HG03469 (cell line): ENCODE results near the gene FSCN2.

ENCODE experiments used
- ATAC-seq: cut with Tn5 transposase; IDR thresholded peaks from one replicate; pipeline ENCODE4 v1.9.1; 2021; ENCODE audit warnings: mild to moderate bottlenecking, moderate library complexity, moderate number of reproducible peaks; ENCODE audit not compliant: unreplicated experiment

The FSCN2 gene, protein sequence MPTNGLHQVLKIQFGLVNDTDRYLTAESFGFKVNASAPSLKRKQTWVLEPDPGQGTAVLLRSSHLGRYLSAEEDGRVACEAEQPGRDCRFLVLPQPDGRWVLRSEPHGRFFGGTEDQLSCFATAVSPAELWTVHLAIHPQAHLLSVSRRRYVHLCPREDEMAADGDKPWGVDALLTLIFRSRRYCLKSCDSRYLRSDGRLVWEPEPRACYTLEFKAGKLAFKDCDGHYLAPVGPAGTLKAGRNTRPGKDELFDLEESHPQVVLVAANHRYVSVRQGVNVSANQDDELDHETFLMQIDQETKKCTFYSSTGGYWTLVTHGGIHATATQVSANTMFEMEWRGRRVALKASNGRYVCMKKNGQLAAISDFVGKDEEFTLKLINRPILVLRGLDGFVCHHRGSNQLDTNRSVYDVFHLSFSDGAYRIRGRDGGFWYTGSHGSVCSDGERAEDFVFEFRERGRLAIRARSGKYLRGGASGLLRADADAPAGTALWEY

DNA sequence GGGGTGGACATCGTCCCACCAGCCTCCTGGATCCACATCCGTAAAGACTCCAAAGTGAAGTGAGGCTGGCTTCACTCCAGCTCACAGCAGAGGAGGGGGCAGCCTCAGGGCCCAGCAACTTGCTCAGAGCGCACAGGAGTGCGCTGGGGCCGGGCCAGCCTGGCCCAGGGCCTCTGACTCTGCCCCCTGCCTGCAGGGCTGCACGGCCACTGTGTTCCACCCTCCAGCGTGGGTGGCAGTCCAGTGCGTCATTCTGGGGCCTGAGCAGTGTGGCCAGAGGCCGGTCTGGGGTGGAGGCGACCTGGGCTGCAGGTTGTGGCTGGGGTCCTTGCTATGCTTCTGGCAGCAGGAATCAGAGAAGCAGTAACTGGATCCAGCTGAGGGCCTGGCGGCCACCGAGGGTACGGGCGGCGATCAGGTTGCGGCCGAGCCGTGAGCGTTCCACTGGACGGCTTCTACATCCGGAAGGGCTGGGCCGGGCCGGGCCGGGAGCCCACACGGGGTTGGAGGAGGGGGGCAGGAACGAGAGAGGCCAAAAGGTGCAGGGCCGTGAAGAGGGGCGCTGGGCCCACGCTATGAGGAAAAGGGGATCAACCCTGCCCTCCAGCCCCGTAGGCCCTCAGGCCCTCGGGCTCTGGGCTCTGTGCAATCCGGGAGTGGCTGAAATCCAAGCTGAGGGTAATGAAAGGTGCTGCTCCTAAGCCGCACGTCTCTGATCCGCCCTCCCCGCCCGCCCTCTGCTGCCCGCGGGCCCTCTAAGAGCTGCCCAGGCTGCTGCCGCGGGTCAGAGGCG, at the start of gene FSCN2:
Gene FSCN2, plus strand, starts transcription at position 787 of the 793 bp plus-strand sequence. CDS start 155 bp downstream, outside the sequence.
- ATAC-seq, result no peak

DNA sequence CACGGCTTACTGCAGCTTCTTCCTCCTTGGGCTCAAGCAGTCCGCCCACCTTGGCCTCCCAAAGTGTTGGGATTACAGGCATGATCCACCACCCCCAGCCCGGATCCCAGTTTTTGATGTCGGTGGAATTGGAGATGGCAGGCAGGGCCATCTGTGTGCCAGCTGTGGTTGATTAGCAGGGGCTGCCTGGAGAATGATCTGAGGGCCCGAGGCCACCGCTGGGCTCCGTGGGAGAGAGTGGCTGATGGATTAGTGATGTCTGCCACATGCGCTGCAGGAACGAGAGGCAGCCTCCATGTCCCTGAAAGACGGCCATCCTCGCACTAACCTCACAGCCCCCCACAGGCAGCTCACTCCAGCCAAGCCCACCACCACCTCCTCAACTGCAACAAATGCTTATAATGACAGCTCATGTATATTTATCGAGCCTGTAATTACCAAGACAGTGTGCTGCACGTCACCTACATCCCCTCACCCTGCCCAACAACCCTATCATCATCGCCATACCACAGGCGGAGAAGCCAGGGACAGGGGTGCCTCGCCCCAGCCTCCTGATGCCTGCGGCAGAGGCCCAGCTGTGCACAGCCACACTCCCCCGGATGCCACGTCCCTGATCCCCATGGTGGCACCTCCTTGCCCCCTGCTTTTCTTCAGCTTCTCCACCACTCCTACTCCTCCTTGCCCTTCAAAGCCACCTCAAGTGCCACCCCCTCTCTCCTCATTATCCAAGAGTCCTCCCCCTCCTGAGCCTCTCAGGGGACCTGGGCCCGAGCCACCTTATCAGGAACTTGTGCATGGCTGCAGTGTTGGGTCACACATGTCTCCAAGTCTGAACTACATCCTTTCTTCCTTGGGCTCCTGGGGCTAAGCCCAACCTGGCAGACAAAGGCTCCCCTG, 48.8 kb upstream of the FSCN2 start:
- no peak for ATAC-seq

DNA sequence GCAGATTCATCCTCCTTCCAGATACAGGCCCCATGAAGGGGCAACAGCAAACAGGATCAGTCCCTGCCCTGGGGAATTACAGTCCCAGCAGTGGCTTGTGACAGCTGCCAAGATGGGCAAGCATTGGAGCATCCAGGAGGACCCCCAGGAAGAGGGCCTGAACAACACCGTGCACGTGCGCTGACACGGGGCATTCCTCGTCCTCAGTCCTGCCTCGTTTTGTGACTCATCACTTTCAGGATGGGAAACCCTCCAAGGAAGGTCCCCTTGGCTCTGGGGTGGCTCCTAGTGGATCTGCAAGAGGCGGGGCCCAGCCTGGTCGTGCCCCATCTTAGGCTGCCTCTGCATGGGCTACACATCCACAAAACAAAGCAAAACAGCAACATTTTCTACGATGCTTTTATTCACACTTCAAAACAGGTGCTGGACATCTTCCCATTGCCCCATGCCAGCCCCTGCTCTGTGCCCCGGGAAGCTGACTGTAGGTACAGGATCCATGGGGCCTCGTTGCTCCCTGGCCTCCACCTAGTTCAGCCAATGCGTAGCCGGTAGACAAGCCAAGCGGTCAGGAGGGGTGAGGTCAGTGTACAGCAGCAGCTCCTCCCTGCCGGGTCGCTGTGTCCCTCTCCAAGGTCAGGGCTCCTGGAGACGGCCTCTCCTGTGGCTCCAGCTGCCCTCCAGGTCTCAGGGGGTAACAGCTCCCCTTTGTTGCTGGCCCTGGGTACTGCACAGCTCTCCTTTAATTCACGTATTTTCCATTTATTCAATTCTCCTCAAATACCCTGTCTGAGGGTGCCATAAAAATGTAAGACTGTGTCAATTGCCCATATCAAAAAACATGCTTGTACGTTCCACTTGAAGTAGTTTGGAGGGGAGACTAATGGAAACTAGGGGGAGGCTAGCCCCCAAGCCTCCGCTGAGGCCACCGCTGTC, 47.8 kb upstream of the FSCN2 start:
- ATAC-seq, result no peak

DNA sequence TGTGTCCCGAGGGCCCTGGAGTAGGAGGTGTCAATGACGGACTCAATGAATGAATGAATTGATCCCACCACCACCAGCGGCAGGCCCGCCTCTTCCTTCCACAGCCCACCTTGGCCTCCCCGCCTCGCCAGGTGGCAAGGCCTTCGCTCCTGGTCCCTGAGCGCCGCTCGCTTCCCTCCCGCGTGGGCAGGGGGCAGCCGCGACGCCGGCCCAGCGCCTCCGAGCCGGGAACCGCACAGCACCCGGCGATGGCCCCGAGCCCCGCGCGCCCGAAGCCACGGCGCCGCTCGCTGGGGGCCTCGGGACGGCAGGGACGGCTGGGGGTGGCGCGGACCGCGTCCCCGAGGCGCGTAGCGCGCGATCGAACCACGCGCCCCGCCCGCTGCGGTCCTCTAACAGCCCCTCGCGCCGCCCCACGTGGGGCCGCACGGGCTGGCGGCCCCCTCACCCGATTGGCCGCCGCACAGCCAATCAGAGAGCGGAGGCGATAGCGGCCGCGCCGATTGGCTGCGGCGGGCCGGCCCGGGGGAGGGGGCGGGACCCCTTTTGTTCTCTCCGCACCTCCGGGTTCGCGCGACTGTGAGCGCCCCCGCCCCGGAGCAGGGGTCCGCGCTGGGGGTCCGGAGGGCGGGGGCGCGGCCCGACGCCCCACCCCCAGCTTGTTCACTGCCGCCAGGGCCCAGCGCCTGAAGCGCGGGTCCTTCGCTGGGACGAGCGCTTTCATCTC, 46.9 kb upstream of the FSCN2 start:
- no peak for ATAC-seq

DNA sequence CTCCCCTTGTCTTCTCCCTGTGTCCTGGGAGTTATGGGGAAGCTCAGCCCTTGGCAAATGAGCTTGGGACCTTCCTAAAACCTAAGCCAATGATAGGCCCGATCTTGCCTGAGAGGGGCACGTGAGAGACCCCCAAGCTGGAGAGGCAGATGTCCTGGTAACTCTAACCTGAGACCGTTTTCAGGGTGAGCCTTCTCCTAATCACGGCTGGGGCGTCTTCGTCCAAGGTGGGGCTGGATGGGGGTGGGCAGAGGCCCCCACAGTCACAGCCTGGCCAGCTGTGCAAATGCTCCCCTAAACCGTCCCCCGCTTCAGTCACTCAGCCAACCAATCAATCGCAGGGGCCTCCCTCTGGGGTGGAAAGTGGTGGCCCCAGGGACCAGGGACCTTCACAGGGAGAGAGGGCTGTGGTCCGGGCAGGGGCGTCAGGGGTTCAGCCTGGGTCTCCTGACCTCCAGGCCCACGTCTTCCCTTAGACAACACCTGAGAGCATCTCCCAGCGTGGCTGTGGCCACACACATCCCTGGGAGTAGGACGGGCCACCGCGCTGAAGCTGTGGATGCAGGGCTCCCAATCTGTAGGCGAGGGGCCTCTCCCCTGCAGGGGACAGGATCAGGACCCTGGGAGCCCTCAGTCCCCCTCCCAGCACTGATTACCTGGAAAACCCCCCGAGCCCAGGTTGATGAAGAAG, 46.2 kb upstream of the FSCN2 start:
- ATAC-seq, result no peak

DNA sequence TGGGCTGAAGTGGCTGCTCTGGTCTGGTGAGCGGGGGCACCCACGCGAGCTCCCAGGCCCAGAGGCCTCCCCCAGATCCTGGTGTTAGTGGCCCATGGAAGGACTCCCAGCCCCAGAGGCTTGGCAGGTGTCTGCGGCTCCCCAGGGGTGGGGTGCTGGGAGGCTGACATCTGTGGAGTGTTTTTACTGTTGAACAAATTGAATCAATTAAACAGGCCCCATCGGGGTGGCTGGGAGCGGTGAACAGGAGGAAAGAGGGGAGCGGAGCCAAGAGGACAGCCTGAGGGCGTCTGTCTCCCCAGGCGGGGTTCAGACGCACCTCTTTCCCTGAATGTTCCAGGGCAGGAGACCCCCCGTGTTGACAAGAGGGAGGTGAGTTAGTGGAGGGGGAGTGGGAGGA, 45.5 kb upstream of the FSCN2 start:
- ATAC-seq, result no peak

DNA sequence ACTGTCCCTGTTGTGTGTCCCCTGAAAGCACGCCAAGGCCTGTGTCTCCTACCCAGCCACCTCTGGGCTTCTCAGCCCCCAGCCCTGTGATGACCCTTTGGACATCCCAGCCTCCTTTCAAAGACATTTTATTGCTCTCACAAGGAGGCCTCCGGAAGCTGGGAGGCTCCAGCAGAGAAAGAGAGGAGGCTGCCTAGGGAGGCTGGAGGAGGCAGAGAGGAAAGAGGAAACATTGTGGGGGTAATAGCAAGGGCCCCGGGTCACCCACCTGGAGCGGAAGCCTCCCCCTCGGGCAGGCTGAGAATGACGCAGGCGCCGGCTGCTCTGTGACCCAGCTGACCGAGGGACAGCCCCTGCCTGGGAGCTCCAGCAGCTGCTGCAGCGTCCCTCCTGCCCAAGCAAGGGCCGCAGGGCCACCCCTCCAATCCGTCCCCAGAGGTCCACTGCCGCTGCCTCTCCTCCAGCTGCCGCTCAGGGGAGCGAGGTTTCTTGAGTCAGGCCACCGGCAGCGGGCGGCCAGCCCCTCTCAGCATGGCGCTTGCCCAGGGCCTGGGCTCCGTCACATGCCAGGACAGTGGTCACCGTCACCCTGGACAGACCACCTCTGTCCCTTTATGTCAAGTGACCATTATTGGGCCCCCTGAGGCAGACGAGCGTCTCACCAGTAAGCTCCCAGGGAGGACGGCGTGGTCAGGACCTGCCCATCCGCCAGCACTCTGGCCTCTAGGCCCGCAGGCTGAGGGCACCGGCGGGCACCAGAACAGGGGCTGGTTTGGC, 44.9 kb upstream of the FSCN2 start:
- ATAC-seq, result no peak

DNA sequence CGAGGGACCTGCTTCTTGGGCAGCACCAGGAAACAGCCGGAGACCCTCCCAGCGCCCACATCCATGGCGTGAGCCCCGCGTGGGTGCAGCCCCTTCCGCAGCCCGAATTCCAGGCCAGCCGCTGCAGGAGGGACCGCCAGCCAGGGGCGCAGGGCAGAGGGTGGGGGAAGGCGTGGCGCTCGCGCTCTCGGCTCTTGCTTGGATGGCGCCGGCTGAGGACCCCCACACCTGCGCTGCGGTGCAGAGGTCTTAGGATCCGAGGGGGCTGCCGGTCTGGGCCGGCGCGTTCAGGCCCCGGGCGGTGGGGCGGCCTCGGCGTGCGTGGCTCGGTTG, 44.3 kb upstream of the FSCN2 start:
- ATAC-seq, result no peak

DNA sequence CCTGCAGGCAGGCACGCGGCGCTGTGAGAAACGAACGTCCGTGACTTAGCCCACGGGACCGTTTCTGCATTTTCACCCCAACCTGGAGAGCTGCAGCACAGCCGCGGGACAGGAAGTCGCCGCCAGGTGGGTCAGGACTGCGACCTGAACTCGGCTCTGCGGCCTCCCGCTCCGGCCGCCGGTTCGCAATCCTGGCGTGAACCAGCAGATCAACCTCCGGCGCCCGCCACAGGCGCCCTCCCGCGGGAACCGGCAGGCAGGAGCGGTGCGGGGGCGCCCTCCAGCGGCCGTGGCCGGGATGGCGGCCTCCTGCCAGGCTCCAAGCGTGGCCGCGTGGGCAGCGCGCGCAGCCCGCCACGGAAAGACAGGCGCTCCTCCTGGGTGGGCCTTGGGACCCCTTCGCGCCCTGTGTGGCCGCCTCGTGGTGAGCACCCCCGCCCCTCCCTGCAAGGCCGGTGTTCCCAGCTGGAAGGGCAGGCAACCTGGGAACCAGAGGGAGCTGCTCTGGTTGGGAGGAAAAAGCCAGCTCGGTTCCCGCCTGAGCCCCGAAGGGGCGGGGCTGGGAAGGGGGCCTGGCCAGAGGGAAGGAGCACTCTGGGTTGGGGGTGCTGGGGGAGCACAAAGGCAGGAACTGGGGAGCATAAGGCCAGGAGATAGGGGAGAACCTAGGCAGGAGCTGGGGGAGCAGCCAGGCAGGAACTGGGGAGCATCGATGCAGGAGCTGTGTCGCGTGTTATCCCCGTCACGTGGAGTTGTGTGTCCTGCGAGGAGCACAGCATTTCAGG, 43.8 kb upstream of the FSCN2 start:
- peak; percentile 47 for ATAC-seq

DNA sequence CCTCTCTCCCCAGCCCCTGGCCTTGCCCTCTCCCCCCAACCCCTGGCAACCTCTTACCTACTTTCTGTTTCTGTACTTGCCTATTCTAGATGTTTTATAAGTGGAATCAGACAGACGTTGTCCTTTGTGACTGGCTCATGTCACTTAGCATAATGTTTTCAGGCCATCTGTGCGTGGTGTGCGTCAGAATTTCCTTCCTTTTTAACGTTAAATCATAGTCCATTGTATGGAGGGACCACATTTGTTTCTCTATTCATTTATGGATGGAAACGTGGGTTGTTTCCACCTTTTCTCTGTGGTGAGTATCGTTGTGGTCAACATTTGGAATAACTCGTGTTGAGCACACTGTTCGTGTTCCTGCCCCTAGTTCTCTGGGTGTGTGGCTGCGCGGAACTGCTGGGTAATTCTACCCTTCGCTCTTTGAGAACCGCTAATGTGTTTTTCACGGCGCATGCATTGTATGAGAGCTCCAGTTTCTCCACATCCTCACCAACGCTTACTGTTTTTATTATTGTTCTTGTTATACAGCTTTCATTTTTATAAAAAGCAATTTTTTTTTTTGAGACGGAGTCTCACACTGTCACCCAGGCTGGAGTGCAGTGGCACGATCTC, 41.9 kb upstream of the FSCN2 start:
- no peak for ATAC-seq

DNA sequence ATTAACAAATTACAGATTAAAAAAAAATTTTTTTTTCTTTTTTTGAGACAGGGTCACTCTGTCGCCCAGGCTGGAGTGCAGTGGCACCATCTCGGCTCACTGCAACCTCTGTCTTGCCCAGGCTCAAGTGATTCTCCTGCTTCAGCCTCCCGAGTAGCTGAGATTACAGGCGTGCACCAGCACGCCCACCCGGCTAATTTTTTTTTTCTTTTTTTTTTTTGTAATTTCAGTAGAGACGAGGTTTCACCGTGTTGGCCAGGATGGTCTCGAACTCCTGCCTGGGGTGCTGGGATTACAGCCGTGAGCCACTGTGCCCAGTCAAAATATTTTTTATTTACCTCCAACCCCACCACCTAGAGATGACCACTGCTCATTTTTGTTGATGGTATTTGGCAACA, 41.1 kb upstream of the FSCN2 start:
- ATAC-seq, result no peak

DNA sequence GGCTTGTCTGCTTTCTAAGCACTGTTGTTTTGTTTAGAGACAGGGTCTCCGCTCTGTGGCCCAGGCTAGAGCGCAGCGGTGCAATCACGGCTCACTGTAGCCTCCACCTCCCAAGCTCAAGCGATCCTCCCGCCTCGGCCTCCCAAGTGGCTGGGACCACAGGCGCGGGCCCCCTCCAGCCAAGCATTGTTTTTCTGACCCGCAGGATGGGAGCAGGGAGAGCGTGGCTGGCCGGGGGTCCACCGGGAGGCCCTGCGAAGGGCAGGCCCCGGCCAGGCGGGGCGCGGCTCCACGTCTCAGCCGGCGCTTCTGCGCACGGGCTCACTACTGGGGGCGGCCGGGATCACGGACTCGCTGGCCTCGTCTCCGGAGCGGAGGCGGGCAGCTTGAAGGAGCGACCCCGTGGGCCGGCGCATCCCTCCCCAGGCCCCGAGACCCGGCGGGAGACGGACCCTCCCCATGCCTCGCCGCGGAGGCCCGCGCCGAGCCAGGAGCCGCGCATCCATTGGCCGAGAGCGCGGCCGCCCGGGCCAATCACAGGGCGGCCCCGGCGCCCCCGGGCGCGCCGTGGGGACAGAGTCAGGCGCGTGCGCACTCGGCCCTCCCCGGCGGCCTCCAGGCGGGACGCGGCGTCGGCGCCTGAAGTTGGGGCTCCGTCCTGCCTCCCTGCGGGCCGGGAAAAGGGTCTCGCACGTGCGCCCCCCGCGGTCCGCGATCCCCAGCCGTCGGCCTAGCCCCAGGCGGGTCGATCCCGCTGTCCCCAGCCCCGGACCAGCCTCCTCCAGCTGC, 40.5 kb upstream of the FSCN2 start:
- no peak for ATAC-seq

DNA sequence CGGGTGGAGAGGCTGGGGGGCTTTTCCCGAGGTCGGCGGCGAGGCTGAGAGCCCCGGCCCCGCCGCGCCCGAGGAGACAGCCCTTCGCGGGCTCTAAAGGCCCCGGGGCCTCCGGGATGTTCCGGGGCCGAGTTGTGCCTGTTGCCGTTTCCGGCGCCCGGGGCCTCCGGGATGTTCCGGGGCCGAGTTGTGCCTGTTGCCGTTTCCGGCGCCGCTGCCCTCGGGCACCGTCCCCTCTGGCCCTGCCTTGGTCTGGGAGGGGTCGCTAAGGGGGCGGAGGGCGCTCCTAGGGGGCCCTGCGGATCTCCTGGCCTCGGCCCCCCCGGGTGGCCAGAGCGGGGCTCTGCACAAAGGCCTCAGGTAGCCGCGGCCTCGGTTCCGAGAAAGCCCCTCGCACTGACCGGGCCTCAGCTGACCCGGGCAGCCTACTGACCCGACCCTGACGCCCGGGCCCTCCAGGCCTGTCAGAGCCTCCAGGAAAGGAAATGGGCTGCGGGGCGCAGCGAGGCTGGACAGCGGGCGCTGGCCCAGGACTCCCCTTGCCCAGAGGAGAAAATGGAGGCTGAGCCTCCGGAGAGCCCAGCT, 39.8 kb upstream of the FSCN2 start:
- ATAC-seq, result no peak

DNA sequence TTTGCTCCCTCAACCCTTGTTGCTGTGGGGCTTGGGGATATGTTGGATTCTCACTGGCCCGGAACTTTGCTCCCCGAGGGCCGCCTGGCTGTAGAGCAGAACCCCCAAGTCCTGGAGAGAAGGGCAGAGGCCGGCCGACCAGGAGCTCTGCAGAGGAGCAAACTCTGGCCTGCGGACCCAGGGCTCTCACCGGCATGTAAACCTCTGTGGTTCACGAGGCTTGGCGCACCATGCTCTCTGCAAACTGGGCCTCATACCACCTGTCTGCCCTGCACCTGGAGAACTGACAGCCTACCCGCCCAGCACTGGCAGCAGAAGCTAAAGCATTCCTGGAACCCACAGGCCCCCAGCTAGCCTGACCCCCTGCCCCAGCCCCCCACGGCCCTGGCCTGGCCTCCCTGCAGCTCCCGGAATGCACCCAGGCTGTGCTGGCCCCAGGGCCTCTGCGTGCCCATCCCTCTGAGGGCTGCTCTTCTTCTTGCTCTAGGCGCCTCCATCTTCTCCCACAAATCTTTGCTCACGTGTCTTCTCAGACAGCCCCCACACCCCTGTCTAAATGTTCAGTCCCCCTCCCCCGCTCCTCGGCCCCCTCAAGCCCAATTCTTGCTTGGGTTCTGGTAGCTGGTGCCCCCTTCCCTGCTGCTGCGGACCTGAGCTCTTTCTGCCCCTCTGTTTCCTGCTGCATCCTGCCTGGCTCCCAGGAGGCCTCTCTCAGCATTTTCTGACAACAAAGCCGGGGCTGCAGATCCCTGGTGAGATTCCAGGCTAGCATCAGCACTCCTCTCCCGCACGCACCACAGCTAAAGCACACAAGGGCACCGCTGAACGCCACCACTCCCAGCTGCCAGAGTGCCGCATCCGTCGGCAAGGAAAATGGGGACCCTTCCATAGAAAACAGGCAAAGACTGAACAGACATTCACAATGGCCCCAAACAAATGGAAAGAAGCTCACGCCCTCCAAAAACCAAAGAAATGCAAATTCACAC, 38.9 kb upstream of the FSCN2 start:
- no peak for ATAC-seq
